ENCODE results near the gene AP3B1.

AP3B1 gene

DNA sequence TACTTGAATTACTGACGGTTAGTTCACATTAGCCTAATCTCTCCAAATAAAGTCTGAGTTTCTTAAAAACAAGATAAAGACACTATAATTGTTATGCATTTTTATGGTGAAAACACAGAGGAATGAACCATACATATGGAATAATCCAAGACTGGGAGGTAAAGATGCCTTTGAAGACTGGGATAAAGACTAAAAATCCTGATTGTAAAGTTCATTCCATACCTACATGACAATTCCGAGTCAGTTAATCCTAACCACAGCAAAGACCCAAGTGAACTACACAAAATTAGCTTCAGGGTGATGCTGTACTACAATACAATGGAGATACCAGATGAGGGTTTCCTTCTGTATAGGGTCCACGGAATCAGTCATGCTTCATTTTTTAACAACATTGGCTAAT is 6.3 kb downstream of the AP3B1 start:
- DNase-seq (ENCODE audit: low spot score), result no peak

DNA sequence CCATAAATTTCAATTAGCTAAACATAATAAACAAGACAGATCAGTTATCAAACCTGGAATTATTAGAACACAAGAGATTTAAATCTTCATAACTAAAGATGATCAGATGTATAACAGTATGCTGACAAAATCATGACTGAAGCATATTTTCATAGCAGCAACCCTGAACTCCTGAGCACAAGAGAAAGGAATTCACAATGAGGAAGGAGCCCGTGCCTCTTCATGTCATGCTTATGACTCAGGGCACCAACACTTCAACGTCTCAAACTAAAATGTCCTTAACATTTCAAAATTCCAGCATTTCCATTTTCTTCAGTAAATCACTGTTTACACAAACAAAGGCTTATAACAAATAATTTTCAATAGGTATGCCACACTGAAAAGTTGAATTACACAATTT is 6.7 kb downstream of the AP3B1 start:
- peak; percentile 11 for DNase-seq (ENCODE audit: low spot score)

DNA sequence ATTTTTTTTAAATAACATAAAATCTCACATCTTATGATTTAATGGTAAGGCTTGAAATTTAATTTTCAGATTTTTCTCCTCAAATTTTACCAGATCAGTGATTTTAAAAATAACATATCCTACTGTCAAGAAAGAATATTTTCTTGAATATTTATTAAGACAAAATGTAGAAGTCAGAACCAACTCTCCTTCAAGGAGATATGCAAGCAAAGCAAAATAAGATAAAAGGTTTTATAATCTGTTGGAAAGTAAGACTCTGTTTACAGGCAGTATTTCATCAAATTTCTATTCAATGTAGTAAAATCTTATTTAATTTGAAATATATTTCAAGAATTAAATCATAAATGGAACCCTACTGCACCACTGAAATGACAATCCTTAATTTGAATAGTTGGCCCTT is 7.3 kb downstream of the AP3B1 start:
- DNase-seq (ENCODE audit: low spot score), result no peak

DNA sequence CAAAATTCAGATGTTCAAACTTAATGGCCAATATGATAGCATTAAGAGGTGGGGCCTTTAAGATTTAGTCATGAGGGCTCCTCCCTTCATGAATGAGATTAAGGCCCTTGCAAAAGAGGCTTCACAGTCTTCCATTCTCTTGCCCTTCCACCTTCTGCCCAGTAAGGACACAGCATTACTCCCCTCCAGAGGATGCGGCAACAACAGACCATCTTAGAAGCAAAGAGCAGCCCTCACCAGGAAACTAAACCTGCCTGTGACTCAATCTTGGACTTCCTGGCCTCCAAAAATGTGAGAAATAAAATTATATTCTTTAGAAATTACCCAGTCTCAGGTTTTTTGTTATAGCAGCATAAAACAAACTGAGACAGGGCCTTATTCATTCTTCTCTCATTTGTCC is 8.2 kb downstream of the AP3B1 start:
- DNase-seq (ENCODE audit: low spot score), result no peak

DNA sequence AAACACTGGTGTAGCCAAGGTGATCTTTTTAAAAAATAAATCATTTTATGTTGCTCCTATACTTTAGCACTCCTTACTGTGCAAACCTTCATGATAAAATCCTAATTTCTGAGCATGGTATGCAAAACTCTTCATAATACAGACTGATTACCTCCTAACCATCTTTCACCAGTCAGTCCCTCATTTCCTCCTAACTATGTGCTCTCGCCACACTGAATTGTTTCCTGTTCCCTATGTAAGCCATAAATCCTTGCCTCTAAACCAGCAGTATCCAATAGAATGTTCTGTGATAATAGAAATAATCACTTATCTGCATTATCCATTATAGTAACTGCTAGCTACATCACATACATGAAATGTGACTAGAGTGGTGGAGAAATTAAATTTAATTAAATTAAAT is 10.7 kb downstream of the AP3B1 start:
- DNase-seq (ENCODE audit: low spot score), result no peak

DNA sequence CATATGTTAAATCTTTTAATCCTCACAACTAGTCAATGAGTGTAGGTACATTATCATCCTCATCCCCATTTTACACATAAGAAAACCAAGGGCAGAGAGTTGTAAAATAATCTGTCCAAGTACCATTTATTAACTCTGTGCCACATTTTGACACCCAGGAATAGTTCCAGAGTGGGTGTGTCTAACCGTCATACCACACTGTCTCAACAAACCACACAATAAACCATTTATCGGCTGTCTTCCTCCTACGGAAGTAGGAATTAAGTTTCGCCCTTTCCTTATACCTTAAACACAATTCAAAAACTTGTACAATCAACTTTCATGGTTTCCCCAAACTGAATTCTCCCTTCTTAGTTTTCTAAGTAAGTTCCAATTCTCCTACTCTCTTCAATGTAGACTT is 11.4 kb downstream of the AP3B1 start:
- DNase-seq (ENCODE audit: low spot score), result no peak

DNA sequence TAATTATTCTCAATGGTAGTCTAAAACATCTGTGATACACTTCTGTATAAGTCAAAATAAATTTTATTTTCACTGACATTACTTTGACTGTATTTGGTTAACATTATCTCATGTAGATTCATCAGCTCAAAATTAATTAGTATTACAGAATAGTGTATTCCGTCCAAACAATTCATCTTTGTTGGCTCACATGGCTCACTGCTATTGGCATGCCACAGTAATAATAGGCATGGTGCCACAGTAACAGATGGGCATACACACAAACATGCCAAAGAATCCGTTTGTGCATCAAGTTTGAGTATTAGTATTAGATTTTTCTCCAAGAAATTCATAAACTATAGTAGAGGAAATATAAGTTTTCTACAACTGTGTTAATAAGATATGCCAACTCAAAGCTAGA is 14.2 kb downstream of the AP3B1 start:
- no peak for DNase-seq (ENCODE audit: low spot score)

DNA sequence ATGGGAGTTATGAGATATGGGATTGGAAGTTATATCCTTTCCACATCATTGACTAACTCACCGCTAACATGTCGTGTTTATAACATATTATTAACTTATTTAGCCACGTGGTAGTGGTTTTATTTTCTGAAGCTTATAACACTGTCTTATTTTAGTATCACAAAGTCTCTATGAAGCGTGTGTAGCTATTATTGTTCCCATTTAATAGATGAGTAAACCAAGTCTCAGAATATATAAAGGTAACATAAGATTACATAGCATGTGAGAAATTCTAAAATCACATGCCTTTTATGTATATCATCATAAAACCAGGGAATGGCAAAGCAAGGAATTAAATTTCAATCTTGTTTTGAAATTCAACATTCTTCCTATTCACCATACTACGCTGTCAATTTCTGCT is 15.3 kb downstream of the AP3B1 start:
- no peak for DNase-seq (ENCODE audit: low spot score)

DNA sequence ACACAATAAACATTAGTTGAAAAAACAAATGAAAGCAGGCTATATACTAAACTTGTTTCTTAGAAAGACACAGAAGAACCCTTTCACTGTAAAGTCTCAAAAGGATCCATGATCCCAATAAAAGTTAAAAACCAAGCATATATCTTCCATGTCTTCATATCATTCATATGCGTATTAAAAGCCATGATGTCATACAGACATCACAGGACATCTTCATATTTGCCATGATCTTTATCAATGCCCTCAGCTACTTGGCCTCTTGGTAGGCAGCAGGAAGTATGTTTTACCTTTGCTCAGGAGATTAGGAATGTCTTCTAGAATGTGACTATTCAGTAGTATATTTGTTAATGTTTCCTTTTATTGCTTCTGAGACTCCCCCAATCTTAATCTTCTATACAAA is 16.8 kb downstream of the AP3B1 start:
- DNase-seq (ENCODE audit: low spot score), result no peak

DNA sequence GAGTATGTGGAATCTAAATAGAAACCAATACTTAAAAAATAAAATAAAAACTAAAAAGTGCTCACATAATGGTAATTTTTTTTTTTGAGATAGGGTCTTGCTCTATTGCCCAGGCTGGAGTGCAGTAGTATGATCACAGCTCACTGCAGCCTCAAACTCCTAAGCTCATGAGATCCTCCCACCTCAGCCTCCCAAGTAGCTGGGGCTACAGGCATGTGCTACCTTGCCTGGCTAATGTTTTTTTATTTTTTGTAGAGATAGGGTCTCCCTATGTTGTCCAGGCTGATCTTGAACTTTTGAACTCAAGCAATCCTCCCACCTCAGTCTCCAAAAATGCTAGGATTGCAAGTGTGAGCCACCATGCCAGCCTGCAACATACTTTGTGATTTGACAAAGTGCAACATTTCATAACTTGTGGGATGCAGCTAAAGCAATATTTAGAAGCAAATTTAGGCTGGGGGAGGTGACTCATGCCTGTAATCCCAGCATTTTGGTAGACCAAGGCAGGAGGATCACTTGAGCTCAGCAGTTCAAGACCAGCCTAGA is 18.4 kb downstream of the AP3B1 start:
- no peak for DNase-seq (ENCODE audit: low spot score)

DNA sequence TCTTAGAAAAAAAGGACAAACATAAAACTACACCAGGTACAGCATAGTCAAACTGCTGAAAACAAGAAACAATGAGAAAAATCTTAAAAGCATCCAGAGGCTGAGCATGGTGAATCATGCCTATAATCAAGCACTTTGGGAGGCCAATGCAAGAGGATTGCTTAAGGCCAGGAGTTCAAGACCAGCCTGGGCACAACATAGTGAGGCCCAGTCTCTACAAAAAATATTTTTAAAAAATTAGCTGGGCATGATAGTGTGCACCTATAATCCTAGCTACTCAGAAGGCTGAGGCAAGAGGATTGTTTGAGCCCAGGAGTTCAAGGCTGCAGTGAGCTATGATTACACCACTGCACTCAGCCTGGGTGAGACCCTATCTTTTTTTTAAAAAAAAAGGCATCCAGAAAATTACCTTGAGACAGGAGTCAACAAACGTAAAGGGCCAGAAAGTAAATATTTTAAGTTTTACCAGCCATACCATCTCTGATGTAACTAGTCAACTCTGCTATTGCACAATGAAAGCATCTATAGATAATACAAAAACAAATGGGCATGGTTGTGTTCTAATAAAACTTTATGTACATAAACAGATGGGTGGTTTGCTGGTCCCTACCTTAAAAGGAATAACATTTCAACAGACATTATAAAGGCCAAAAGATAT is 19.8 kb downstream of the AP3B1 start:
- DNase-seq (ENCODE audit: low spot score), result no peak

DNA sequence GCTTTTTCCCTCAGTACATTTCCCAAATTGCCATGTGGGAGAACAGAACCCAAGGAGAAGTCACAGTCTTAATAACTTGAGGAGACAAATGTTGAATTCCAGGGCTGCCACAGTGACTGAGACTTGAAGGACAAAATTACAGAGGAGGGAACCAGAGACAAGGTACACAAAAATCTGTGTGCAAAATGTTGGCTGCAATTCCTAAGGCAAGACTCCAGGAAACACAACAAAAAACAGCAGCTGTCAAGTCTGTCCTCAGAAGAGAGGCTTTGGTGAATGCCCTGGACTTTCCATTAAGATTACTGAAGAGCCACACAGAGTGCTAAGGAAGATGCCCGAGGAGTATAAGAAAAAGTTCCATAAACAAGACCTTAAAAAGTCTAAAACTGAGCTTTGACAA is 21.1 kb downstream of the AP3B1 start:
- DNase-seq (ENCODE audit: low spot score), result no peak

DNA sequence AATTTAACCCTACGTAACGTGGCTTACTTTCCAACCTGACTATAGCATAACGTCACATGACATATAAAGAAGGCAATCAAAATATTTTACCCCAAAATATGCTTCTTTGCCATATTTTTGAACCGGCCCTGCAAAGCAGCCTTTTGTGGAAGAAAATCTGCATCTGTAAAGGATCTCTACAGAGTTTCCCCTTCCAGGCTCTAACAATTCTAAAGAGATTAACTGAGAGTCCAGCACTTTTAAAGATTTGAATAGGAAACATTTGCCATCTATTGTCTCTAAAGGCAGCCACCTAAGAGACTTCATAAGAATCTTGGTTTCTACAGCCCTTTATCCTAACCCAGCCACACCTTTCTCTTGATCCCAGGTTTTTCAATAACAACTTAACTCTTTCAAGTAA is 22.7 kb downstream of the AP3B1 start:
- no peak for DNase-seq (ENCODE audit: low spot score)

DNA sequence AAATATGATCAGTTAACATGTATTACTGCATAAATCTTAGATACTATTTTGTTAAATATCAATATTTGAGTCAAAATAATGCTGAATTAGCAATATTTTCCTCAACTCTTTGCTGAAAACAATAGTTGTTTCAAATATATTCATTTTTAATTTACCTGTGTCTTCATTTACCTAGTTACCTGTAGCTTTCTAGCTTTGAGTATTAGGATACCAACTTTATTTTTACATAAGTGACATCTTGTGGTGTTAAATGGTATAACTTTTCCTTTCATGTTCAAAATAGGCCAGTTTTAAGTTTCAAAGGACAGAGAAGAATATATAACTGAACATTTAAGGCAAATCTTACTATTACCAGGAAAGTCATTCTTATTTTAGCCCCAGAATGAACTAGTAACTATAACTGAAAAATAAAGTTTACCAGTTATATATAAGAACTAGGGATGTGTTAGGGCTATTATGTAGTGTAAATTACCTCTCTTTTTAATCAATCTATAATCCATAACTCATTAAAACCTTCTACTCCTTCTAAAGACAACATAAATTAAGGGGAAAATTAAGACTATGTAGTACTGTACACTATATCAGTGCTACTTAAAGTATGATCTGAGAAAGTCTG is 25.3 kb downstream of the AP3B1 start:
- peak; percentile 15 for DNase-seq (ENCODE audit: low spot score)

DNA sequence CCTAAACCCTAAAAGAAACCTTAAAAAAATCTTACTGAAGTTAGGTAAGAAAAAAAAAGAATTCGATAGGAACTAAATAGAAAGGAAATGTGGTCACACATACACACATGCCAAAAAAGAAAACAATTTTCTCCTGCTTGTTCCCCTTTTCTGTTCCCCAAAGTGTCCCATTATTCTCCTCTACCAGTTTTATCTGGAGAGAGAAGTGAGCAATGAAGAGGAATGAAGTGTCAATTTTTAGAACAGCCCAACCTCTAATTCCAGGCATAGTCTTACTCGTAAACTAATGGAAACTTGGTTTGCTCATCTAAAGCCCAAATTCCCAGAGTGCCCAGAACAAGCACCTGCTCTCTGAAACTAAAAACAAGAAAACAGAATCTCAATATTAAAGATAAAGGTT is 26.1 kb downstream of the AP3B1 start:
- no peak for DNase-seq (ENCODE audit: low spot score)

DNA sequence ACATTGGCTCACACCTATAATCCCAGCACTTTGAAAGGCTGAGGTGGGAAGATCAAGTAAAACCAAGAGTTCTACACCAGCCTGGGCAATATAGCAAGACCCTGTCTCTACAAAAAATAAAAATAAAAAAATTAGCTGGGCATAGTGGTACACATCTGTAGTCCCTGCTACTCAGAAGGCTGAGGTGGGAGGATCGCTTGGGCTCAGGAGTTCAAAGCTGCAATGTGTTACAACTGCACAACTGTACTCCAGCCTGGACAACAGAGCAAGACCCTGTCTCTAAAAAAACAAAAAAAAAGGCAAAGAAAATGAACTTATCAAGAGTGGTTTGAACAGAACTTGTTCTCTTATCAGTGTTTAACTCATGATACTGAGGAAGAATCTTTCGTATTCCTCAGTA is 29.3 kb downstream of the AP3B1 start:
- DNase-seq (ENCODE audit: low spot score), result no peak

DNA sequence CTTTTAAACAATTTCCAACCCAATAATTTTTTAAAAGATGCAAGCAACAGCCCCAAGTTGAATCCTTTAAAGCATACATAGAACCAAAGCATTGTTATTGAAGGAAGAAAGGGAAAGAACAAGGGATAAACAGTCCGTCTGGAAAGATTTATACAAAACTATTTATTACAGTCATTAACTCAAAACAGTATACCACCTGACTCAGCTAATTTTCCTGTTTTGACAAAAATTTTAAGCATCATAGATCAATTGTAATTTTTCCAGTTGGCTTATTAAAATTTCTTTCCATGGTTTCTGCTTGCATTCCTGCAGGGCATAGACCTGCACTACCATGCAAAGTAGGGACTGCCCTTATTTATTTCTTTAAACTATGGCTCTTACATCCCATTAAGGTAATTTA is 29.9 kb downstream of the AP3B1 start:
- DNase-seq (ENCODE audit: low spot score), result no peak

DNA sequence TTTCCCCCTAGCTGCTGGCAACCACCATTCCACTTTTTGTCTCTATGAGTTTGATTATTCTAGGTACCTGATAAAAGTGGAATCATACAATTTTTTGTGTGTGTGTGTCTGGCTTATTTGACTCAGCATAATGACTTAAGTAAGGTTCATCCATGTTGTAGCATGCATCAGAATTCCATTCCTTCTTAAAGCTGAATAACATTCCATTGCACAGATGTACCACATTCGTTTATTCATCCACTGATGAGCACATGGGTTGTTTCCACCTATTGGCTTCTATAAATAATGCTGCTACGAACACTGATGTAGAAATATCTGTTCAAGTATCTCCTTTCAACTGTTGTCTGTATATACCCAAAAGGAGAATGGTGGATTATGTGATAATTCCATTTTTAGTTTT is 33.7 kb downstream of the AP3B1 start:
- no peak for DNase-seq (ENCODE audit: low spot score)

DNA sequence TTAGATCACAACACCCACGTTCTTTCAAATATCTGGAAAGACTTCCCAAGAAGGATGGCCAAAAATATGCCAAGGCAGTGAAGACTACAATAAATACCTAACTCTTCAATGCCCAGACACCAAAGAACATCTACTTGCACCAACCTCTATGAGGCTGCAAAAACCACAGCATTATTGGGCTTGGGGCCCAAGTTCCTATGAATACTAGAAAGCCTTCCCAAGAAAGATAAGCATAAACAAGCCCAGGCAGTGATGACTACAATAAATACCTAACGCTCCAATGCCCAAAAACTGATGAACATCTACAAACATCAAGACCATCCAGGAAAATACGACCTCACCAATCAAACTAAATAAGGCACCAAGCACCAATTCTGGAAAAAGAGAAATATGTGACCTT is 41.3 kb downstream of the AP3B1 start:
- DNase-seq (ENCODE audit: low spot score), result no peak

DNA sequence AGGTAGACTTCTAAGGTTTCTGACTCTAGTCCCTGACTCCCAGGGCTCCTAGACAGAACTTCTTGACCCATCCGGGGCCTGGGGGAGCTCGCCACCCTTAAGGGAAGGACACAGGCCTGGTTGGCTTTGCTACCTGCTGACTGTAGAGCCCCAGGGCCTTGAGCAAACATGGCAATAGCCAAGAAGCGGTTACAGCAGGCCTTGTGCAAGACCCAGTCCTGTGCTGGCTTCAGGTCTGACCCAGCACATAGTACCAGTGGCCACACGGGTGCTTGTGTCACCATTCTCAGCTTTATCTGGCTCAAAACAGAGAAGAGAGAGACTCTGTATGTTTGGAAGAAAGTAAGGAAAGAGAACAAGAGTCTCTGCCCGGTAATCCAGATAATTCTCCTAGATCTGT is 41.8 kb downstream of the AP3B1 start:
- no peak for DNase-seq (ENCODE audit: low spot score)

DNA sequence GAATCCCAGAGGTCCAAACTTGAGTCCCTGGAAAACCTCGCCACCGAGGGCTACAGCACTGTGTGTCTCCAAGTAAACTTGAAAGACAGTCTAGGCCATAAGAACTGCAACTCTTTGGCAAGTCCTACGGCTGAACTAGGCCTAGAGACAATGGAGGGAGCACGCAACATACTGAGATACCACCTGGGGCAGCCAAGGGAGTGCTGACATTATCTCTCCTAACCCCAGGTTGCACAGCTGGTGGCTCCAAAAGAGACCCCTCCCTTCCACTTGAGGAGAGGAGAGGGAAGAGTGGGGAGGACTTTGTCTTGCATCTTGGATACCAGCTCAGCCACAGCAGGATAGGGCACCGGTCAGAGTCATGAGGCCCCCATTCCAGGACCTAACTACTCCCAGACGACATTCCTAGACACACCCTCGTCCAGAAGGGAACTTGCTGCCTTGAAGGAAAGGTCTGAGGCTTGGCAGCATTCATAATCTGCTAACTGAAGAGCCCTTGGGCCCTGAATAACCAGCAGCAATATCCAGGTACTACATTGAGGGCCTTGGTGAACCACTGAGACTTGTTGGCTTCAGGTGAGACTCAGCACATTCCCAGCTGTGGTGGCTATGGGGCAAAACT is 42.7 kb downstream of the AP3B1 start:
- no peak for DNase-seq (ENCODE audit: low spot score)

DNA sequence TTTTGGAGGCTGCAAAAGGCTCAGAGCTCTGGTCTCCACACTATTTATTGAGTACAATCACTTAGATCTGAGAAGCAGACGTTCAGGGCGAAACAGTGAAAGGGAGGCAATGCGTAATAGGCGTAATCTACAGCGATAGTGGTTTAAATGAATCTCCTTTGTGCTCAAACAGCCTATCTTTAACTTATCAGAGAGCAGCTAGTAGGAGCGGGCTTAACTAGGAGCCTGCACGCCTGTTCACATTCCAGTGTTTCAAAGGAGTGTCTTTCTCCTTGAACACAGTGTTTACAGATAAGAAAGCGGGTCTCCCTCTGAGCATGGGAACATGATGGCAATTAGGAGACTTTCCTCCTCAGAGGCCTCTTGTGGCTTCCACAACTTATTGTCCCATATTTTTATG is 49.4 kb downstream of the AP3B1 start:
- no peak for DNase-seq (ENCODE audit: low spot score)

DNA sequence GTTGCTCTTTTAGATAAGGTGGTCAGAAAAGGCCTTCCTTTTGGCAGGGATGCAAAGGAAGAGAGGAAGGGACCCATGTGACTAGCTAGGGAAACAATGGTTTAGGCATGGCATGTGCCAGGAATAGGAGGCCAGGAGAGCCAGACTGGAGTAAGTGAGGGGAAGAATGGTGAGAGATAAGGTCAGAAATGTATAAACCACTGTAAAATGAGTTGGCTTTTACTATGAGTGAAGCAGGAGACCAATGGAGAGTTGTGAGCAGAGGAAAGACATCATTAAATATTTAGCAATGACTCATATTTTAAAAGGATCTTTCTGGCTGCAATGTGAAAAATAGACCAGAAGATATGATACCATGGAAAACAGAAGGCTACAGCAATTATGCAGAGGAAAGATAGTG is 50.9 kb downstream of the AP3B1 start:
- DNase-seq (ENCODE audit: low spot score), result no peak

DNA sequence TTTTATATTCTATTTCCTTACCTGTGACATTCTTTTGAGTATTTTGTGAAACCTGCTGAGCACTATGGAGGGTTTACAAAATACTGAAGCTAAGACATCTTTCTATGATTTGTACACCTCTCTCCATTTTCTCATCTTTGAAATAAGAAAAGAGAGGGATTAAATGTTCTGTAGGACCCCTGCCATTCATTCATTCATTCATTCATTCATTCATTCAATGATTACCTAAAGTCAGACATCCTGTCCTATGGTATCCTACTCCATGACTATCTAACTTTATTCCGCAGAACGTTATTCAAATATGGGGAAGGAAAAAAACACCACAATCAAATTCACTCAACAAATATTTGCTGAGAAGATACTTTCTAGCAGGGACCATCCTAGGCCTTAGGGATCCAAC is 51.4 kb downstream of the AP3B1 start:
- DNase-seq (ENCODE audit: low spot score), result no peak

Measured in iPS-NIHi11 (cell line).